GM13977 (cell line): Measurements from ENCODE around the gene POTEB2.
"Not testable (repeated sequence)": the region's sequence is repeated elsewhere in the genome, so short reads cannot be mapped to it uniquely, and the experiment has no call there.

Experiments
- DNase-seq: peaks from one replicate; pipeline ENCODE4 v3.0.0; 2012; ENCODE audit warnings: low spot score
- in situ Hi-C: fragments of 300-500 bp; cut with MboI; formaldehyde crosslinking; loops from one replicate; pipeline ENCODE4 v1.12.0; 2022; ENCODE audit warnings: low sequenced_read_pairs, low pct_unique_long_range_greater_than_20kb, mixed read lengths, inconsistent platforms; ENCODE audit not compliant: unreplicated experiment

POTEB2 gene

DNA sequence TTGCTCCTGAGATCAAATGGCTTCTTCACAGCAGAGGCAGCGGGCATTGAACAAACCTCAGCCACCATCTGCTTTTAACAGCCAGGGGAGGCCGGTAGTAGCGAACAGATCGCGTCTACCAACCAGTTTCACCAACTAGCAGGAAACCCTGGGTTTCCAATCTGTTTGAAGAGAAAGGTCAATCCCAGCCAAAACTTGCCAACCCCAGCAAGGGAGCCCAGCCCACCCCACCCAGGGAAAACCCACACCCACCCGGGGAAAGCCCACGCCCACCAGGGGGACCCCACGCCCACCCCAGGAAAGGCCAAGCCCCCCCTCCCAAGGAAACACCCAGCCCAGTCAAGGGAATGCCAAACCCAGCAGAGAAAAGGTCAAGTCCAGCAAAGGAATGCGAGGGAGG, at the start of gene POTEB2:
Gene POTEB2, minus strand, starts transcription at position 101 of the 400 bp plus-strand sequence. Its CDS starts 33 bp downstream, at position 68.
- DNase-seq, in situ Hi-C loops: not testable (repeated sequence)

- in situ Hi-C loops, DNase-seq: not testable (repeated sequence)
These were observed 13.8 kb upstream of the POTEB2 start for GRCh38 chr15:20879916-20880315.

GRCh38 chr15:20878464-20878863, 12.3 kb upstream of the POTEB2 start:
- in situ Hi-C loops, DNase-seq: not testable (repeated sequence)

DNA sequence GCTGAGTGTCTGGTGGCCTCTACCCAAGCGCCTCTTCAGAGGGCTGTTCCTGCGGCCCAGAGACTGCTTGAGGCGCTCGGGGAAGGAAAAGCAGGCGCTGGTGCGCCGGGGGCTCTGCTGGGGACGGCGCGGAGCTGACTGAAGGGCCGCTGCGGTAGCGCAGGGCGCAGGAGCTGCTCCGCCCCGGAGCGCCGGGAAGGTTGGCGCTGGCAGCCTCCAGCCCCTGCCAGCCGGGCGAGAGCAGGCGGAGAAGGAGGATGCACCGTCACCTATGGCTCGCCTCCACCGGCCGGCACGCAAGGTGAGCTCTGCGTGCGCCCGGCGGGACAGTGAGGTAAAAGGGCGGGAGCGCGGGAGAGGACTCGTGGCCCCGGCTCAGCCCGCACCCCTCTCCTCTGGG, 11.7 kb upstream of the POTEB2 start:
- DNase-seq, in situ Hi-C loops: not testable (repeated sequence)
